ENCODE results near the gene TRABD2A.

- TF ChIP-seq CTCF (IDR thresholded peaks at IDR 0.05 in 2 of 3, conservative IDR thresholded peaks at IDR 0.05 in 1 of 3; ENCODE audit: borderline replicate concordance in 1 of 3, insufficient read depth in 1 of 3, low read depth in 2 of 3, low read length in 2 of 3) (no peak), POLR2A (IDR thresholded peaks at IDR 0.05; ENCODE audit: borderline replicate concordance, extremely low read depth, insufficient read depth, insufficient read length) (no peak), EZH2 (IDR thresholded peaks at IDR 0.05) (no peak), EZH2phosphoT487 (IDR thresholded peaks at IDR 0.05; ENCODE audit: borderline replicate concordance) (no peak), CEBPB (IDR thresholded peaks at IDR 0.05; ENCODE audit: low read depth) (no peak), SIN3A (IDR thresholded peaks at IDR 0.05; ENCODE audit: low read depth) (no peak)
- TF ChIP-seq, protein P1, sequence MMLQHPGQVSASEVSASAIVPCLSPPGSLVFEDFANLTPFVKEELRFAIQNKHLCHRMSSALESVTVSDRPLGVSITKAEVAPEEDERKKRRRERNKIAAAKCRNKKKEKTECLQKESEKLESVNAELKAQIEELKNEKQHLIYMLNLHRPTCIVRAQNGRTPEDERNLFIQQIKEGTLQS (IDR thresholded peaks at IDR 0.05), result no peak
- TF ChIP-seq, protein P2, sequence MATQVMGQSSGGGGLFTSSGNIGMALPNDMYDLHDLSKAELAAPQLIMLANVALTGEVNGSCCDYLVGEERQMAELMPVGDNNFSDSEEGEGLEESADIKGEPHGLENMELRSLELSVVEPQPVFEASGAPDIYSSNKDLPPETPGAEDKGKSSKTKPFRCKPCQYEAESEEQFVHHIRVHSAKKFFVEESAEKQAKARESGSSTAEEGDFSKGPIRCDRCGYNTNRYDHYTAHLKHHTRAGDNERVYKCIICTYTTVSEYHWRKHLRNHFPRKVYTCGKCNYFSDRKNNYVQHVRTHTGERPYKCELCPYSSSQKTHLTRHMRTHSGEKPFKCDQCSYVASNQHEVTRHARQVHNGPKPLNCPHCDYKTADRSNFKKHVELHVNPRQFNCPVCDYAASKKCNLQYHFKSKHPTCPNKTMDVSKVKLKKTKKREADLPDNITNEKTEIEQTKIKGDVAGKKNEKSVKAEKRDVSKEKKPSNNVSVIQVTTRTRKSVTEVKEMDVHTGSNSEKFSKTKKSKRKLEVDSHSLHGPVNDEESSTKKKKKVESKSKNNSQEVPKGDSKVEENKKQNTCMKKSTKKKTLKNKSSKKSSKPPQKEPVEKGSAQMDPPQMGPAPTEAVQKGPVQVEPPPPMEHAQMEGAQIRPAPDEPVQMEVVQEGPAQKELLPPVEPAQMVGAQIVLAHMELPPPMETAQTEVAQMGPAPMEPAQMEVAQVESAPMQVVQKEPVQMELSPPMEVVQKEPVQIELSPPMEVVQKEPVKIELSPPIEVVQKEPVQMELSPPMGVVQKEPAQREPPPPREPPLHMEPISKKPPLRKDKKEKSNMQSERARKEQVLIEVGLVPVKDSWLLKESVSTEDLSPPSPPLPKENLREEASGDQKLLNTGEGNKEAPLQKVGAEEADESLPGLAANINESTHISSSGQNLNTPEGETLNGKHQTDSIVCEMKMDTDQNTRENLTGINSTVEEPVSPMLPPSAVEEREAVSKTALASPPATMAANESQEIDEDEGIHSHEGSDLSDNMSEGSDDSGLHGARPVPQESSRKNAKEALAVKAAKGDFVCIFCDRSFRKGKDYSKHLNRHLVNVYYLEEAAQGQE (IDR thresholded peaks at IDR 0.05; ENCODE audit: low read depth), result no peak
These were observed 28.2 kb upstream of the TRABD2A start for GRCh38 chr2:84908948-84909713.
